ENCODE results near the gene GATD1. TPM values are rescaled to one million over a fixed set of nuclear protein-coding genes. Genes with fewer than 3 reads are reported as not detected.

The GATD1 gene
- total RNA-seq, 1 donor from 2014 or later: 51.9 TPM

- Mint-ChIP-seq H3K9me3 (ENCODE audit: unreplicated experiment) (no peaks in the 10 kb centered on the region), H3K27ac (ENCODE audit: unreplicated experiment) (peak overlapping the region; percentile 41), H3K4me1 (ENCODE audit: low read depth, unreplicated experiment) (peaks cover 9% of the 10 kb centered on the region), H3K27me3 (ENCODE audit: low read depth, unreplicated experiment) (no peaks in the 10 kb centered on the region), H3K36me3 (ENCODE audit: low read depth, unreplicated experiment) (peaks cover 6% of the 10 kb centered on the region), H3K4me3 (ENCODE audit: unreplicated experiment) (no peak overlapping the region)
- Histone ChIP-seq H3K9ac (ENCODE audit: low read length) (no peak overlapping the region), H3K4me1 (ENCODE audit: insufficient read depth, low read length) (peaks cover 7% of the 10 kb centered on the region), H2AFZ (ENCODE audit: low read depth, low read length) (no peak overlapping the region), H3K36me3 (ENCODE audit: insufficient read depth, low read length) (peaks cover 17% of the 10 kb centered on the region), H3K4me3 (ENCODE audit: insufficient read depth, low read depth, low read length) (no peak overlapping the region), H3K79me2 (ENCODE audit: insufficient read depth, low read length) (peaks cover 2% of the 10 kb centered on the region), H3K4me2 (ENCODE audit: low read length) (no peak overlapping the region), H3K27ac (ENCODE audit: low read depth, low read length) (no peak overlapping the region), H4K20me1 (ENCODE audit: insufficient read depth, low read length) (peaks cover 61% of the 10 kb centered on the region), H3K9me3 (ENCODE audit: insufficient read depth, low read depth, low read length) (no peaks in the 10 kb centered on the region), H3K27me3 (ENCODE audit: insufficient read depth, low read length) (no peaks in the 10 kb centered on the region)
- TF ChIP-seq EZH2 (IDR thresholded peaks at IDR 0.05; ENCODE audit: insufficient read depth, low read length) (no peak), CTCF (IDR thresholded peaks at IDR 0.05; ENCODE audit: insufficient read depth, low read depth, low read length) (peak; percentile 17)
- DNase-seq (ENCODE audit: low read depth) (no peak), FAIRE-seq (no peak)
Observed at GRCh38 chr11:765025-765801, 12.1 kb downstream of the GATD1 start.

- Mint-ChIP-seq H3K27ac (ENCODE audit: unreplicated experiment) (no peak overlapping the region), H3K4me3 (ENCODE audit: unreplicated experiment) (no peak overlapping the region), H3K9me3 (ENCODE audit: unreplicated experiment) (no peaks in the 10 kb centered on the region), H3K4me1 (ENCODE audit: low read depth, unreplicated experiment) (peaks cover 9% of the 10 kb centered on the region), H3K36me3 (ENCODE audit: low read depth, unreplicated experiment) (peaks cover 10% of the 10 kb centered on the region), H3K27me3 (ENCODE audit: low read depth, unreplicated experiment) (no peaks in the 10 kb centered on the region)
- Histone ChIP-seq H3K36me3 (ENCODE audit: insufficient read depth, low read length) (peaks cover 21% of the 10 kb centered on the region), H3K9me3 (ENCODE audit: insufficient read depth, low read depth, low read length) (no peaks in the 10 kb centered on the region), H3K79me2 (ENCODE audit: insufficient read depth, low read length) (no peaks in the 10 kb centered on the region), H3K27me3 (ENCODE audit: insufficient read depth, low read length) (no peaks in the 10 kb centered on the region), H3K4me3 (ENCODE audit: insufficient read depth, low read depth, low read length) (no peak overlapping the region), H3K9ac (ENCODE audit: low read length) (no peak overlapping the region), H3K4me1 (ENCODE audit: insufficient read depth, low read length) (peaks cover 7% of the 10 kb centered on the region), H2AFZ (ENCODE audit: low read depth, low read length) (no peak overlapping the region), H3K4me2 (ENCODE audit: low read length) (no peak overlapping the region), H3K27ac (ENCODE audit: low read depth, low read length) (no peak overlapping the region), H4K20me1 (ENCODE audit: insufficient read depth, low read length) (peaks cover 56% of the 10 kb centered on the region)
- DNase-seq (ENCODE audit: low read depth) (no peak), FAIRE-seq (no peak)
- TF ChIP-seq EZH2 (IDR thresholded peaks at IDR 0.05; ENCODE audit: insufficient read depth, low read length): no peak
- TF ChIP-seq CTCF (IDR thresholded peaks at IDR 0.05; ENCODE audit: insufficient read depth, low read depth, low read length): no peak
Observed at GRCh38 chr11:764322-765024, 12.8 kb downstream of the GATD1 start.
